Measurements from ENCODE around the gene NANP.

NANP gene

GRCh38 chr20:25571240-25571639 lies 52.6 kb downstream of the NANP start:
- no peak for DNase-seq (ENCODE audit: low read depth)

GRCh38 chr20:25570148-25570530 lies 53.7 kb downstream of the NANP start:
- no peak for DNase-seq (ENCODE audit: low read depth)

- no peak for DNase-seq (ENCODE audit: low read depth)
Measured at GRCh38 chr20:25567286-25567685, 56.5 kb downstream of the NANP start.

GRCh38 chr20:25566821-25567220 lies 57.0 kb downstream of the NANP start:
- DNase-seq (ENCODE audit: low read depth) = no peak

GRCh38 chr20:25565578-25566157 lies 58.1 kb downstream of the NANP start:
- DNase-seq (ENCODE audit: low read depth) = no peak

- DNase-seq (ENCODE audit: low read depth) = no peak
Measured at GRCh38 chr20:25563876-25564275, 59.9 kb downstream of the NANP start.

GRCh38 chr20:25563362-25563761 lies 60.5 kb downstream of the NANP start:
- no peak for DNase-seq (ENCODE audit: low read depth)

All from T follicular helper cell (primary cell).